ENCODE results near the gene GZMB. TPM values are rescaled to one million over a fixed set of nuclear protein-coding genes. Genes with fewer than 3 reads are reported as not detected.

Gene GZMB
- total RNA-seq, 1 donor from 2014 or later, result 4,487 TPM

Other genes with a start within 250 kb of the GZMB start
- not detected in 2 replicates for gene NYNRIN, start 235.2 kb downstream of the GZMB start, total RNA-seq
- 4.5 and 7.4 TPM in 2 replicates for gene CBLN3, start 204.5 kb downstream of the GZMB start, total RNA-seq
- 63.0 and 65.4 TPM in 2 replicates for gene KHNYN, start 204.2 kb downstream of the GZMB start, total RNA-seq
- gene SDR39U1, start 191.4 kb downstream of the GZMB start, total RNA-seq, result 40.8 and 49.7 TPM in 2 replicates
- not detected in 2 replicates for gene CMA1, start 125.9 kb downstream of the GZMB start, total RNA-seq
- not detected in 2 replicates for gene CTSG, start 57.9 kb downstream of the GZMB start, total RNA-seq
- 24.3 and 25.2 TPM in 2 replicates for gene GZMH, start 24.5 kb downstream of the GZMB start, total RNA-seq